Right lobe of liver (tissue), 6 donors: ENCODE measurements around the gene EXOC4. TPM values are rescaled to one million over a fixed set of nuclear protein-coding genes. Genes with fewer than 3 reads are reported as not detected.

Source experiments
- ATAC-seq, 4 donors: fragments of 200-7000 bp; cut with Tn5 transposase; one replicate each; pipeline ENCODE4 v1.9.1; 2020; ENCODE audit warnings: mild to moderate bottlenecking in 4 of 4, moderate library complexity in 4 of 4
- DNase-seq, 3 donors: peaks; one replicate each; pipeline ENCODE4 v3.0.0-alpha.2; 2020
- H3K27ac ChIP-seq, 3 donors: fragments of 200-600 bp; one replicate each; pipeline ENCODE4 v1.8.0; 2022
- H3K27me3 ChIP-seq, 2 donors: fragments of 200-600 bp; one replicate each; pipeline ENCODE4 v1.8.0; 2022
- H3K36me3 ChIP-seq, 4 donors: fragments of 200-600 bp; sonication (generic) in 1 of 4; one replicate each; pipeline versions ENCODE4 v1.5.1 to v1.8.0; 2017 to 2022; ENCODE audit warnings: control low read depth in 1 of 4
- H3K4me1 ChIP-seq, 4 donors: fragments of 200-600 bp; sonication (generic) in 1 of 4; one replicate each; pipeline versions ENCODE4 v1.5.1 to v1.8.0; 2017 to 2022; ENCODE audit warnings: control low read depth in 1 of 4
- H3K4me3 ChIP-seq, 3 donors: fragments of 200-600 bp; one replicate each; pipeline ENCODE4 v1.8.0; 2022
- H3K9me3 ChIP-seq, 4 donors: fragments of 200-600 bp; sonication (generic) in 1 of 4; one replicate each; pipeline versions ENCODE4 v1.5.1 to v1.8.0; 2017 to 2022; ENCODE audit warnings: control low read depth in 1 of 4
- POLR2A ChIP-seq: fragments of 450-650 bp; IDR thresholded peaks from one replicate; pipeline ENCODE4 v1.6.1; 2017; ENCODE audit warnings: antibody characterized with exemption, mild to moderate bottlenecking
- WGBS: methylation state at CpG from one replicate; pipeline ENCODE4 v1.1.6; 2018; ENCODE audit warnings: low coverage, low lambda C conversion rate; ENCODE audit not compliant: insufficient coverage; ENCODE audit errors: missing lambda C conversion rate; 5-methylcytosine and 5-hydroxymethylcytosine counted together
- intact Hi-C, 2 donors: fragments of 100-400 bp; cut with DNase I; formaldehyde crosslinking; loops; one replicate each; pipeline versions ENCODE4 v1.11.2 to v1.14.1; 2022
- total RNA-seq, 6 experiments: library from RNA; depleted of rRNA in 2 of 6; stranded (reverse); fragments of >200 nt in 2 of 6; fragmentation: NEBNext Ultra II Directional in 3 of 6; extraction: Animal tissue kit (Norgen Biotek cat#: 25700) in 3 of 6; gene quantifications; one replicate each; pipeline versions ENCODE4 v1.1.0 to v1.2.4, GENCODE V29; 2016 to 2023
- TF ChIP-seq, protein P1 (sequence below), 4 donors: fragments of 200-600 bp in 3 of 4; fragments of 450-650 bp in 1 of 4; IDR thresholded peaks; one replicate each; pipeline versions ENCODE4 v1.5.1 to v1.8.0; 2016 to 2022; ENCODE audit warnings: antibody characterized with exemption in 4 of 4, mild to moderate bottlenecking in 2 of 4
- donor health status: DM: no; HTN: yes; CAD: no.
- donor health status: DM: no; HTN: no; CAD: no.
- donor health status: DM: no; HTN: no; CAD: no.
- donor health status: DM: no; HTN: yes; CAD: no.
- donor health status: DM: no; HTN: yes; CAD: no.

The EXOC4 gene
- total RNA-seq, 6 experiments from 2014 or later: 23.7 to 33.5 (median 30.0) TPM

DNA sequence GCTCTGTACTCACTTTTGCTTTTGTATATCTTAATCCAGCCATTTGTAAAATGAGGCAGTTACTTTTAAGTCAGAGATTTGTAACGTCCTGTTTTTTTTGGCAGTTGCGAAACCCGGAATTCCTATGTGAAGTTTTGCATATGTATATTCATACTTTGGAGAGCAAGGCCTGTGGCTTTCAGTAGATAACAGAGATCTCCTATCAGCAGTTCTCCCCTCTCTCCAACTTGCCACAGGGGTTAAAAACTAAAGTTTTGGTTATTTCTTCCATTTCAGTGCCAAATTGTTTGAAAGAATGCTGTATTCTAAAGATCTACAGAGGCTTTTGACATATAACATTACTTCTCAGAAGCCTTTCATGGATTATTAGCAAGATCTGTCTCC, 102.4 kb downstream of the EXOC4 start:
- WGBS: 79% methylated on average over 3 of the region's 3 CpGs
- DNase-seq: no peak
- intact Hi-C loops: no loop called here

GRCh38 chr7:133355822-133356221, 102.9 kb downstream of the EXOC4 start:
- intact Hi-C loops: no loop called here
- no peak for ATAC-seq

More for the DNA sequence above, 102.4 kb downstream of the EXOC4 start:
- H3K27ac ChIP-seq: no peak overlapping the region
- no peaks in the 10 kb centered on the region for H3K27me3 ChIP-seq
- H3K4me3 ChIP-seq: no peak overlapping the region
- H3K9me3 ChIP-seq: peaks cover 0 to 3% (median 0%) of the 10 kb centered on the region in 4 donors
- ATAC-seq: no peak
- H3K36me3 ChIP-seq: no peaks in the 10 kb centered on the region
- TF ChIP-seq, protein P1, sequence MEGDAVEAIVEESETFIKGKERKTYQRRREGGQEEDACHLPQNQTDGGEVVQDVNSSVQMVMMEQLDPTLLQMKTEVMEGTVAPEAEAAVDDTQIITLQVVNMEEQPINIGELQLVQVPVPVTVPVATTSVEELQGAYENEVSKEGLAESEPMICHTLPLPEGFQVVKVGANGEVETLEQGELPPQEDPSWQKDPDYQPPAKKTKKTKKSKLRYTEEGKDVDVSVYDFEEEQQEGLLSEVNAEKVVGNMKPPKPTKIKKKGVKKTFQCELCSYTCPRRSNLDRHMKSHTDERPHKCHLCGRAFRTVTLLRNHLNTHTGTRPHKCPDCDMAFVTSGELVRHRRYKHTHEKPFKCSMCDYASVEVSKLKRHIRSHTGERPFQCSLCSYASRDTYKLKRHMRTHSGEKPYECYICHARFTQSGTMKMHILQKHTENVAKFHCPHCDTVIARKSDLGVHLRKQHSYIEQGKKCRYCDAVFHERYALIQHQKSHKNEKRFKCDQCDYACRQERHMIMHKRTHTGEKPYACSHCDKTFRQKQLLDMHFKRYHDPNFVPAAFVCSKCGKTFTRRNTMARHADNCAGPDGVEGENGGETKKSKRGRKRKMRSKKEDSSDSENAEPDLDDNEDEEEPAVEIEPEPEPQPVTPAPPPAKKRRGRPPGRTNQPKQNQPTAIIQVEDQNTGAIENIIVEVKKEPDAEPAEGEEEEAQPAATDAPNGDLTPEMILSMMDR (IDR thresholded peaks at IDR 0.05): no peak
- no peaks in the 10 kb centered on the region for H3K4me1 ChIP-seq

GRCh38 chr7:133358708-133359107, 105.8 kb downstream of the EXOC4 start:
- Histone ChIP-seq H3K27ac (no peak overlapping the region), H3K9me3 (no peaks in the 10 kb centered on the region), H3K27me3 (no peaks in the 10 kb centered on the region), H3K4me1 (no peaks in the 10 kb centered on the region), H3K36me3 (no peaks in the 10 kb centered on the region), H3K4me3 (no peak overlapping the region)
- intact Hi-C loops: no loop called here
- DNase-seq (no peak), ATAC-seq (no peak)
- WGBS: 74% methylated on average over 3 of the region's 3 CpGs
- TF ChIP-seq, protein P1 (IDR thresholded peaks at IDR 0.05): no peak
- no peak for TF ChIP-seq POLR2A

More at GRCh38 chr7:133355822-133356221, 102.9 kb downstream of the EXOC4 start:
- 97% methylated on average over 3 of the region's 3 CpGs for WGBS
- H3K9me3 ChIP-seq: peaks cover 0 to 3% (median 0%) of the 10 kb centered on the region in 4 donors
- TF ChIP-seq POLR2A: no peak
- TF ChIP-seq, protein P1 (IDR thresholded peaks at IDR 0.05): no peak
- no peaks in the 10 kb centered on the region for H3K4me1 ChIP-seq
- no peaks in the 10 kb centered on the region for H3K27me3 ChIP-seq
- DNase-seq: no peak
- no peak overlapping the region for H3K27ac ChIP-seq
- no peak overlapping the region for H3K4me3 ChIP-seq
- H3K36me3 ChIP-seq: no peaks in the 10 kb centered on the region

DNA sequence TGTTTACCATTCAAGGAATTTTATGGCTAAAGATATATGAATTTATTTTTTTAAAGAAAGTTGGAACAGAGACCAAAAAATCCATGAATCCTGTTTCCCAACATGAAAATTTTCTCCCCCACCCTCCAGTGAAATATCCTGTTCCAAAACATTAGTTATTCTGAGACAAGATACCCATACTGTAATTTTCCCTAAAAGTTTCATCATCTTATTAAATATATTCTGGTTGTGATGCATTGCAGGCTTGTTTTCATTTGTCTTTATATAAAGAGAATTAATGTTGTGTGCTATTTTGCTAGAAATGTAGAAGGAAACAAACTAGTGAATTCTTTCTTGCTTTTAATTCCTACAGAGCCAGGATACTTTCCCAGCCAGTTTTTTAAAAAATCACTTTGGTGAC, 106.6 kb downstream of the EXOC4 start:
- H3K36me3 ChIP-seq: no peaks in the 10 kb centered on the region

More for the DNA sequence above, 106.6 kb downstream of the EXOC4 start:
- no peak for ATAC-seq
- no peaks in the 10 kb centered on the region for H3K27me3 ChIP-seq
- TF ChIP-seq POLR2A: no peak
- TF ChIP-seq, protein P1 (IDR thresholded peaks at IDR 0.05): no peak
- no peak for DNase-seq
- no peaks in the 10 kb centered on the region for H3K4me1 ChIP-seq
- no peak overlapping the region for H3K27ac ChIP-seq
- H3K9me3 ChIP-seq: no peaks in the 10 kb centered on the region
- intact Hi-C loops: no loop called here
- no peak overlapping the region for H3K4me3 ChIP-seq
